ENCODE data around the gene PTPRN2.

GRCh38 chr7:158576050-158576762, 11.4 kb downstream of the PTPRN2 start:
- TF ChIP-seq ZFX (IDR thresholded peaks at IDR 0.05; ENCODE audit: borderline replicate concordance): no peak
- no peak for TF ChIP-seq CTCF (IDR thresholded peaks at IDR 0.05)
